GM19099 (cell line): ENCODE data around the gene KRT84.

ENCODE experiments used
- POLR2A ChIP-seq: IDR thresholded peaks from 3 replicates; pipeline ENCODE4 v1.6.1; 2011; ENCODE audit warnings: low read depth; ENCODE audit not compliant: insufficient read length; ENCODE audit errors: extremely low read depth

The KRT84 gene

DNA sequence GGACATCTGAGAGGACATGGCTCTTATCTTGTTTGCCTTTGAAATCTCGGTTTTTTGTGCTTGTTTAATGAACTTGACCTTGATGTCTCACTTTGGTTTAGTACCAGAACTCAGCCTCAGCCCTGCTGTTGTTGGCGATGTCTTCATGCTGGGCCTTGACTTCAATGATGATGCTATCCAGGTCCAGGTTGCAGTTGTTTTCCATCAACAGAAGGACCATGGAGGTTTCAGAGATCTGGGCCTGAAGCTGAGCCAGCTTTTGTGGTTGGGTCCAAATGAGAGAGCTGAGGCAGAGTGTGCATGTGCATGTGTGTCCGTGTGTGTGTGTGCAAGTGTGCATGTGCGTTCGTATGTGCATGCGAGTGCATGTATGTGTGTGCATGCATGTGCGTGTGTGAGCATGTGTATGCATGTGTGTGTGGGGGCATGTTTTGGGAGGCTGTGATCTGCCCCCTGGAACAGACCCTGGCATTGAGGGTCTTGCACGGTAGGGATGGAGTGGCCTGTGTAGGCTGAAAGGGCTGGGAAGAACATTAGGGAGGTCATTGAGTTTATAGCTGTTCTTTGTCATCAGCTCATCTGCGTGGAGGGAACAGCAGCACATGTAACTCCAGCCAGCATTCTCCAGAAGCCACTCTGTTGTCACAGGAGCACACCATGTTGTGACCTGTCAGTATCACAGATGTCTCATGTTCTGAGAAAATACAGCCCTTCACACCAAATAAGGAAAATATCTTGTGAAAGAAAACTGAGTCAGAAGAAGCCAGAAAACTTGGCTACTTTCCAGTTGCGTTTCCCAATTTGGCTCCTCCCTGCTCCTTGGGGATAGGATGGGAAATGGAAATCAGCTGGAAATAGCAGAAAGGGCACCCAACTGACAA is 30.7 kb upstream of the KRT84 start:
- no peak for TF ChIP-seq POLR2A

DNA sequence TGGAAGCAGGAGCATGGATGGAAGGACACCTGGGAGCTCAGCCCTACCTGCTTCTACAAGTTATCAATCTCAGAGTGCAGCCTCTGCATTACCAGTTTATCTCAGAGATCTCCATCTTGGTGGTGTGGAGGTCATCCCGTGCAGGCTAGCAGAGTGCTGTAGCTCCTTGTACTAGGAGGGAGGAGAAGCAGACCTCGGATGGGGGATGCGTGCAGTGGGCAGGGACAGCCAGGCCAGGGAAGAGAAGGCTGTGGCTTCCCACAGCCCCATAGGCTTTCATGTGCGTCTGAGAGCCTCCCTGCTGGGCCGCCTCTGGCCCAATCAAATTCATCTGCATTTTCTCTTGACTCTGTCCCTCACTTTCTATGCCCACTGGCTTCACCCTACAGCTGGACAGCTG is 29.5 kb upstream of the KRT84 start:
- no peak for TF ChIP-seq POLR2A

DNA sequence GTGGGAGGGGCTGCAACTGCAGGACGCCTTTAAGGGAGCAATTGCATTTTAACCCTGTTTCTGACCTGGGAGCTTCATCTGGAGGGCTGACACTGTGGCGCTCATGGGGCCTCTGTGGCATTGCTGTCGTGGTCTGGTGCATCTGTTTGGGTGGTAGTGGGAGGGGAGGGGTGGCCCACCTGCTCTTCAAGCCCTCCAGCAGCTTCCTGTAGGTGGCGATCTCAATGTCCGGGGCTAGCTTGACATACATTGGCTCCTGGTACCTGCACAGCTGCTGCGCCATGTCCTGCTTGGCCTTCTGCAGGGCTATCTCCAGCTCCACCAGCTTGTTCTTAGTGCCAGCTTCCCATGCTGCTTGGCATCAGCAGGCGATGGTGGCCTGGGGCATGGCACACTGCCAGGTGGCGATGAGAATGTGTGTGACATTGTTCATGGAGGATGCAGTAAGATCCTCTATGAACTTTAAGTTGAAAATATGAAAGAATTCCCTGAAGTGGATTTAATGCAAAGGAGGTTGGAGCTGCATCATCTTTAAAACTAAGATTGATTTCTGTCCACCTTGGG is 28.4 kb upstream of the KRT84 start:
- TF ChIP-seq POLR2A, result no peak

DNA sequence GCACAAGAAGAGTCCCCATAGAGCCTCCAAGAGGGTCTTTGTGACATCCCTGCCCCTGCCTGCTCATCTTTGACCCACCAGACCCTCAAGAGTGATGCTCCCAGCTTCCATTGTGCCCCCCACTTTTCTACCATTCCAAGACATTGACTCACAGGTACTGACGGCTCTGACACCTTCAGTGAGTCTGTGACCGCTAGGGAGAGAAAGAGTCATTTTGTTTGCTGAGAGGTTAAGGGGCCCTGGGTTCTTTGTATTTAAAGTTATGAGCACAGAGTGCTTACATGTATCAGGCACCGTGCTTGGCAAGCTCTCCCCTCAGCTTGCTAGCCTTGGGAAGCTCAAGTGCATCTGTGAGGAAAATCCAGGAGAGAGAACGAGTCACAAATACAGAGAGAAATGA is 27.8 kb upstream of the KRT84 start:
- no peak for TF ChIP-seq POLR2A

DNA sequence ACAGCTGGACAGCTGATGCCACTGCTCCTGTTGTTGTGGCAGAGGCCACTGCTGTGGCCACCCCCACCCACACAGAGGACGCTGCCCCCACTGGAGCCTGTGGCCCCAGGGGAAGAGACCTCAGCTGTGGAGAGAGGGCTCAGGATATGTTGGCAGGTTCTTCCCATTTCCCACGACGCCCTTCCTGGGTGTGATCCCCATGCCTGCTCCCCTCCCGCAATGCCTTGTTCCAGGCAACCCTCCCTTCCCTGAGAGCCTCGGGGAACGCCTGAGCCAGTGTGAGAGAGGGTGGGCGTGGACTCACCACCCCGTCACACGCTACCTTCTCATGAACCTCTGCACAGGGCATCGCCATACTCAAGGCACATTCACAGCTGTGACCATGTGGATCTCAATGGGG is 26.4 kb upstream of the KRT84 start:
- TF ChIP-seq POLR2A, result no peak

DNA sequence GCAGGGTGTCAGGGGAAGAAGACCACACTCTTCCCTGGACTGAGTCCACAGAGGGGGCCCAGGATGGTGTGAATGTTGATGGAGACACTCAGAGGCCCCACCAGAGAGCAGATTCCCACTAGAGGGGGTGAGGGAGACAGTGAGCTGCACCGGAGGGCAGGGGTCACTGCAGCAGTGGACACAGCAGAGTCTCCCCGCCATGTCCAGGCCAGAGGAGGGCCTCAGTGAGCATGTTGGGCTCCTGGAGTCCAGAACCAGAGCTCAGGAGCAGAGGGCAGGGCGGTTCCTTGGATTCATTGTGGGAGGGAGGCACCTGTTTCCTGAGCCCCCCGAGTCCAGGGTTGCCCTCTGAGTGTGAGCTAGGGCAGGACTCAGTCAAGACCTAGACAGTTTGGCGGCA is 22.5 kb upstream of the KRT84 start:
- no peak for TF ChIP-seq POLR2A

DNA sequence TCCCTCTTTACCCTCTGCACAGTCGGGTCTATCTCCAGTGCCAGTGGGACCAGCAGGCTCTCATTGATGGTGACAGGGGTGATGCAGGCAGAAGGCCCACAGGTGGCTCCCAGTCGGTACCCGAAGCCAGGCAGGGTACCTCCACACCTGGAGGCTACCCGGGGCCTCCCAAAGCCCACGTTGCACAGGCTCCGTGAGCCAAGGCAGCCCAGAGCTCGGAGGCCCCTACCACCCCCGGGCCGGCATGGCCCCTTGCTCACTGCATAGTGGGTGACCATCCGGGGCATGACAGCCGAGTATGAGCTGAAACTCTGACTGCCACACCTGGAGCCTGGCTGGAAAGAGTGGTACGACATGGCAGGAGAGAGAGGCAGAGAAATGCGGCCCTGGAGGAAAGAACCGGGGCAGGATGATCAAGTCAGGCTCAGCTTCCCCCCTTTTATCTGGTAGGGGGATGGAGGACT is 20.5 kb upstream of the KRT84 start, which contains the start of gene KRT82:
TSS of gene KRT82 (minus strand) at position 414 of the 464 bp plus-strand sequence. CDS start at position 356, 58 bp downstream.
- no peak for TF ChIP-seq POLR2A

DNA sequence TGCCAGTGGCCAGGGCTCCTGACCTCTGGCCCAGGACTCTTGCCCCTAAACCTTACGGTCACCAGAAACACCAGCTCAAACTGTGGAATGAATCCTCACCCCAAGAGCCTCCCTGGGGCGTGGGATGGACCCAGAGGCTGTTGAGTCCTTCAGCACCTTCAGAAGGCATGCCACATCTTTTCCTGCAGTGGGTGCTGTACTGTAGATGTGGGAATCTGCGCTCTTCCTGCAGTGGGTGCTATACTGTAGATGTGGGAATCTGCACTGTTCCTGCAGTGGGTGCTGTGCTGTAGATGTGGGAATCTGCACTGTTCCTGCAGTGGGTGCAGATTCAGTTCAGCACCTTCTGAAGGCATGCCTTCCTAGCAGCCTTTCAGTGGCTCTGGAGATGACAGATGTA is 19.5 kb upstream of the KRT84 start:
- TF ChIP-seq POLR2A, result no peak

DNA sequence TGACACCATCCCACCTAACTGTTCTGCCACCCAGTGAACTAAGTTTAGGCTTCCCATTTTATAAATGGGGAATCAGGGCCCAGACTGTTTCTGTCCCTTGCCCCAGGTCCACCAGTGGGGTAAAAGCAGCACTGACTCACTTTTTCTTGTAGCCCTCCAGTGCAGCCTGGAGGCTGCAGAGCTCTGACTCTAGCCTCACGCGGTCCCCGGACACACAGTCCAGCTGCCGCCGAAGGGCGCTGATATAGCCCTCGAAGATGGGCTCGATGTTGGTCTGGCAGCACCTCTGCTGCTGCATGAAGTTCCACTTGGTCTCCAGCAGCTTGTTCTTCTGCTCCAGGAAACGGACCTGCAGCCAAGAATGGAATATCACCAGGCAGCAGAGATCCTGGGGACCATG is 18.1 kb upstream of the KRT84 start:
- TF ChIP-seq POLR2A, result no peak

DNA sequence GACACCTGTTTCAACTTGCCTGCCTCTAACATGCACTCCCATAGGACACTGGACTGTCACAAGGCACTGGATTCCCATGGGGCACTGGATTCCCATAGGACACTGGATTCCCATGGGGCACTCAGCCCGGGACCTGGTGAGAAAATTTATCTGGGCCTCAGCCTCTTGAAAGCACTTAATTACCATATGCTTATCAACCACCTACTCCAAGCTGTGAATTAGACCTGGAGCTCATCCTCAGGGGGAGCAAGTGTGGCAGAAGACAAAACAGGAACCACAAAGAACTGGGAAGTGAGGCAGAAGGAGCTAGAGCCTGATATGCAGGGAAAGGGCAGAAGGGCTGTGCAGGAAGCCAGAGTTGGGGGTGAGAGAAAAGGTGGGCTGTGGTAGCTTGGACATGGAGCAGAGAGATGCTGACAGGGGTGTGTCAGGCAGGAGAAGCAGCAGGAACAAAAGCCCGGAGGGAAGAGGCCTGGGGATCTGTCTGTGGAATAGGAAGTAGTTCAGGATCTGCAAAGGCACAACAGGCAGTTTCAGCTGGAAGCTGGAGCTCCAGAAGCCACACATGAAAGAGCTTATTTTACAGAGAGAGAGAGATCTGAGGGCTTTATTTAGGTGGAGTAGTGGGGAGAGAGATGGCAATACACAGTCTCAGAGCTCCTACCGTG is 17.6 kb upstream of the KRT84 start:
- no peak for TF ChIP-seq POLR2A

DNA sequence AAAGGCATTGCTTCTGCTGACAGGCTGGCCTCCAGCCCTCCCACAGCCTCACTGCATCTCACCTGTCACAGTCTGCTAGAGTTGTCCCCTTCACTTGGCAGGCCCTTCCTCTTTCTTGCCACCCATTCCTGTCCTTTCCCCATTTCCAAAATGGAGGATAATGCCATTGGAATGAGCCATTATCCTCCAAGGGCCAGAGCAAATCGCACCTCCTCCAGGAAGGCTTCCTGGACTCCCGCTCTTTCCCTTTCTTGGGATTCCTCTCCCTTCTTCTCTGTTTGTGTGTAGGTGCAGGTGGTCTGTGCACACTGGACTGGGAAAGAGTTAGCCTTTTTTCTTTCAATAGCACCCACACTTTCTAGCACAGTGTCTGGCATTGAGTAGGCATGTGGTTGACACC is 16.9 kb upstream of the KRT84 start:
- TF ChIP-seq POLR2A, result no peak

DNA sequence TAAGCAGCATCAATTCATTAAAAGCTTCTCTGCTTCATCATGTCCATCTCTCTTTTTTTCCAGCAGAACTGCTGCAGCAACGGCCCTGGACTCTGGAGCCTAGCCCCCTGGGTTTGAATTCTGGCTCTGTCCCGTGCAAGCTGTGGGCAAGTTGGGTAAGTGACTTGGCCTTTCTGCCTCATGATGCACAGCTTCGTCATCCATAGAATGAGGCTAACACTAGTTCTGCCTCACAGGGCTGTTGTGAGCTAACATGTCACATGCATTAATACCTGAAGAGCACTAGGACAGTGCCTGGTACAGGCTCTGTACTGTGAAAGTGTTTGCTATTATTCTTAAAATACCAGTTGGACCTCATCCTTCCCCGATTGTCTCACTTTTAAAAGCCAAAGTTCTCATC is 16.5 kb upstream of the KRT84 start:
- no peak for TF ChIP-seq POLR2A

DNA sequence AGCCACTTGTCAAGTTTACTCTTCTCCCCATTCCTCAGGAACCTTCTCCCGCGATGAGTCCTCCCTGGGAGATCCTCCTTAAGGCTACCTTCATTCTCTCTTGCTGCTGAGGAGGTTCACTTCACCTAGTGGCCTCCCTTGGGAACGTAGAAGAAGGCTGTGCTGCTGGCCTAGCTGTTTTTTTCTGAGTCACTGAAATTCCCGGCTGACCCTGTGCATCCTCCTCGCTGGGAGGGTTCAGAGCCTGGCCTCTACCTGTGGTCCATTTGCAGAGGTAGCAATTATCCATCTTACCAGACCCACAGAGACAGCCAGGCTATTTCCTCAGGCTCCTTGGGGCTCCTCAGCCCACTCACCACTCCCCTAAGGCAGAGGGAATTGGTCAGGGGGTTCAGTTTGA is 16.1 kb upstream of the KRT84 start:
- no peak for TF ChIP-seq POLR2A

DNA sequence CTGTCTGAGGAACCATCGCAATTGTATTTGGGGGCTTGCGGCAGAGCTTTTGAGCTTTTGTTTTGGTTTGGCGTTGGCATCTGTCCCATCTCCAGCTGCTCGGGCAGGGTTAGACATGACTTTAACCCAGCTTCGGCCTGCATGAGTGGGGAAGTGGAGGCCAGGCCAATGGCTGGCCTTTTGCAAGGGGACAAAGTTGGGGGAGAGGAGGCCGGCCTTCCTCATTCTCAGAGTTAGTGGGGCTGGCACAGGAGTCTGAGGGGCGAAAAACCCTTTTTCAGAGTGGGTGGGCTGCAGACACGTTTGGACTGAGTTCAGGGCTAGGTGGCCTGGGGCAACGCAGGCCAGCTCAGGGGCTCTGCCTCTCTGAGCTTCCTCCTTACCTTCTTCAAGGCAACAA is 15.5 kb upstream of the KRT84 start:
- no peak for TF ChIP-seq POLR2A

DNA sequence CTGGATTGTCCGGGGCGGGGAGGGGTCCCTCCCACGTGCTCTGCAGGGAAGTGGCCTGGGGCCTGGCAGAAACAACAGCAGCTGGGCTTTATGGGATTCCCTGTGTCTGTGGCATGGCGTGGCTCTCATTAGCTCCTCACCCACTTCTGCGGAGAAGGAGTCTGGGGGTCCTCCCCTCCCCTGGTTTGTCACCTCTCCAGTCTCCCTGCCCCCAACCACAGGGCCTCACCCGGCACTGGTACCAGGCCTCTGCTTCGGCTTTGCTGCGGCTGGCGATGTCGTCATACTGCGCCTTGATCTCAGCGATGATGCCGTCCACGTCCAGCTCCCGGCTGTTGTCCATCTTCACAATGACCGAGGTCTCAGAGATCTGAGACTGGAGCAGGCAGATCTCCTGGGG is 14.3 kb upstream of the KRT84 start:
- no peak for TF ChIP-seq POLR2A

DNA sequence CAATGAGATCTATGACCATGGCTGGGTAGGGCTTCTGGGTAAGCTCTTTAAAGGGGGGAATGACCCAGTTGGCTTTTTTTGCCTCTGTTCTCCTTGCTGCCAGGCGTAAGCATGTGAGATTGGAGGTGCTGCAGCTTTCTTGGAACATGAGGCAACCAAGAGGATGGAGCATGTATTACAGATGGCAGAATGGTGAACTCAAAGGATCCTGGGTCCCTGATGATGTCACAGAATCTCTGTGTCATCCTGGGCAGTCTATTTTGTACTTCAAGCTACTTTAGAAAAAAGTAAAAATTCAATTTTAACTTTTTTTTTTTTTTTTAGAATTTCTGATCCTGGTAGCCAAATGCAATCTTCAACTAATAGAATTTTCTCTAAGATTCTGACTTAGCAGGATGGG is 12.7 kb upstream of the KRT84 start:
- no peak for TF ChIP-seq POLR2A
